H9 (cell line): ENCODE measurements around the gene FBLN2. TPM values are rescaled to one million over a fixed set of nuclear protein-coding genes. Genes with fewer than 3 reads are reported as not detected.

Experiments used
- DNase-seq: peaks from one replicate; pipeline ENCODE4 v3.0.0-alpha.2; 2017
- H2AFZ ChIP-seq: one replicate; pipeline ENCODE4 v1.6.1; 2013; ENCODE audit warnings: mild to moderate bottlenecking, low read length, control low read depth, moderate library complexity
- H2AK5ac ChIP-seq: 2 replicates; pipeline ENCODE4 v1.6.1; 2013; ENCODE audit warnings: low read length, control low read depth, mixed read lengths; ENCODE audit not compliant: insufficient read length
- H2BK120ac ChIP-seq: one replicate; pipeline ENCODE4 v1.6.1; 2013; ENCODE audit warnings: low read depth, mild to moderate bottlenecking, low read length, control low read depth, inconsistent platforms; ENCODE audit not compliant: poor library complexity, severe bottlenecking
- H2BK12ac ChIP-seq: 2 replicates; pipeline ENCODE4 v1.6.1; 2013; ENCODE audit warnings: low read length, control low read depth, mixed read lengths, low read depth; ENCODE audit not compliant: insufficient read length
- H2BK15ac ChIP-seq: 2 replicates; pipeline ENCODE4 v1.6.1; 2013; ENCODE audit warnings: low read depth, low read length, control low read depth
- H2BK20ac ChIP-seq: one replicate; pipeline ENCODE4 v1.6.1; 2013; ENCODE audit warnings: low read depth, mild to moderate bottlenecking, low read length, control low read depth, inconsistent platforms; ENCODE audit not compliant: poor library complexity, severe bottlenecking
- H2BK5ac ChIP-seq: 2 replicates; pipeline ENCODE4 v1.6.1; 2013; ENCODE audit warnings: low read length, control low read depth, mixed read lengths; ENCODE audit not compliant: insufficient read length
- H3K14ac ChIP-seq: 2 replicates; pipeline ENCODE4 v1.6.1; 2013; ENCODE audit warnings: low read length, control low read depth; ENCODE audit not compliant: insufficient read depth
- H3K18ac ChIP-seq: 2 replicates; pipeline ENCODE4 v1.6.1; 2013; ENCODE audit warnings: low read depth, mild to moderate bottlenecking, mixed read lengths, low read length, control low read depth; ENCODE audit not compliant: insufficient read length
- H3K23ac ChIP-seq: 2 replicates; pipeline ENCODE4 v1.6.1; 2013; ENCODE audit warnings: low read length, control low read depth, mixed read lengths, low read depth; ENCODE audit not compliant: insufficient read length
- H3K23me2 ChIP-seq: 2 replicates; pipeline ENCODE4 v1.6.1; 2013; ENCODE audit warnings: low read depth, mild to moderate bottlenecking, mixed read lengths, low read length, control low read depth; ENCODE audit not compliant: insufficient read length, poor library complexity, severe bottlenecking
- H3K27ac ChIP-seq: 2 replicates; pipeline ENCODE4 v1.5.1; 2013; ENCODE audit warnings: low read length, control low read depth, mixed read lengths, low read depth; ENCODE audit not compliant: insufficient read length
- H3K27me3 ChIP-seq: 2 replicates; pipeline ENCODE4 v1.6.1; 2013; ENCODE audit warnings: low read length, control low read depth, inconsistent platforms; ENCODE audit not compliant: insufficient read depth
- H3K4ac ChIP-seq: 2 replicates; pipeline ENCODE4 v1.6.1; 2013; ENCODE audit warnings: low read depth, mild to moderate bottlenecking, control low read depth, inconsistent platforms, low read length, moderate library complexity
- H3K4me1 ChIP-seq: 2 replicates; pipeline ENCODE4 v1.6.1; 2013; ENCODE audit warnings: low read length, control low read depth, inconsistent platforms; ENCODE audit not compliant: insufficient read depth
- H3K4me2 ChIP-seq: 2 replicates; pipeline ENCODE4 v1.6.1; 2013; ENCODE audit warnings: low read length, control low read depth, mixed read lengths; ENCODE audit not compliant: insufficient read length, insufficient read depth
- H3K56ac ChIP-seq: 2 replicates; pipeline ENCODE4 v1.6.1; 2013; ENCODE audit warnings: low read depth, mild to moderate bottlenecking, mixed read lengths, low read length, control low read depth; ENCODE audit not compliant: insufficient read length
- H3K79me1 ChIP-seq: 2 replicates; pipeline ENCODE4 v1.6.1; 2013; ENCODE audit warnings: low read depth, mild to moderate bottlenecking, moderate library complexity, low read length, control low read depth, inconsistent platforms; ENCODE audit not compliant: insufficient read depth, poor library complexity, severe bottlenecking
- H3K79me2 ChIP-seq: 2 replicates; pipeline ENCODE4 v1.6.1; 2013; ENCODE audit warnings: low read length, control low read depth, inconsistent platforms; ENCODE audit not compliant: insufficient read depth
- H3K9ac ChIP-seq: 2 replicates; pipeline ENCODE4 v1.6.1; 2013; ENCODE audit warnings: low read length, control low read depth, mixed read lengths; ENCODE audit not compliant: insufficient read length; ENCODE audit errors: extremely low read depth
- H3K9me3 ChIP-seq: one replicate; pipeline ENCODE4 v1.6.1; 2013; ENCODE audit warnings: low read depth, low read length, inconsistent platforms; ENCODE audit not compliant: control insufficient read depth
- H3T11ph ChIP-seq: one replicate; pipeline ENCODE4 v1.6.1; 2013; ENCODE audit warnings: mild to moderate bottlenecking, low read length, control low read depth, inconsistent platforms
- H4K20me1 ChIP-seq: one replicate; pipeline ENCODE4 v1.6.1; 2013; ENCODE audit not compliant: control insufficient read depth, insufficient read length, insufficient read depth
- H4K5ac ChIP-seq: 2 replicates; pipeline ENCODE4 v1.6.1; 2013; ENCODE audit warnings: low read depth, mild to moderate bottlenecking, mixed read lengths, low read length, control low read depth; ENCODE audit not compliant: insufficient read length
- H4K8ac ChIP-seq: replicated peaks from 2 replicates; pipeline ENCODE4 v1.6.1; 2013; ENCODE audit warnings: low read length, control low read depth, mixed read lengths, low read depth; ENCODE audit not compliant: insufficient read length
- H4K91ac ChIP-seq: 2 replicates; pipeline ENCODE4 v1.6.1; 2013; ENCODE audit warnings: low read depth, mild to moderate bottlenecking, moderate library complexity, mixed read lengths, low read length, control low read depth; ENCODE audit not compliant: insufficient read length
- H3K27ac Mint-ChIP-seq, 3 experiments: 2 replicates in 2 of 3; 3 replicates in 1 of 3; pipeline ENCODE4 v1.8.0; 2020 to 2021; ENCODE audit warnings: mixed read lengths in 3 of 3, mild to moderate bottlenecking in 1 of 3, moderate library complexity in 1 of 3
- H3K27me3 Mint-ChIP-seq: 2 replicates; pipeline ENCODE4 v1.8.0; 2021; ENCODE audit warnings: low read depth, mild to moderate bottlenecking, moderate library complexity, mixed read lengths
- H3K36me3 Mint-ChIP-seq, 3 experiments: 2 replicates in 2 of 3; 3 replicates in 1 of 3; pipeline ENCODE4 v1.8.0; 2020 to 2021; ENCODE audit warnings: low read depth in 3 of 3, mixed read lengths in 3 of 3; ENCODE audit not compliant: insufficient read depth in 1 of 3
- H3K4me1 Mint-ChIP-seq, 2 experiments: 2 replicates each; pipeline ENCODE4 v1.8.0; 2020; ENCODE audit warnings: mixed read lengths in 2 of 2
- H3K4me3 Mint-ChIP-seq, 2 experiments: 2 replicates in 1 of 2; 3 replicates in 1 of 2; pipeline ENCODE4 v1.8.0; 2020 to 2021; ENCODE audit warnings: mild to moderate bottlenecking in 2 of 2, mixed read lengths in 2 of 2, moderate library complexity in 1 of 2
- H3K9me3 Mint-ChIP-seq, 2 experiments: 2 replicates in 1 of 2; 3 replicates in 1 of 2; pipeline ENCODE4 v1.8.0; 2020; ENCODE audit warnings: mild to moderate bottlenecking in 2 of 2, mixed read lengths in 2 of 2, moderate library complexity in 1 of 2
- CTCF ChIP-seq: fragments of 200-600 bp; sonication (generic); conservative IDR thresholded peaks from 3 replicates; pipeline ENCODE4 v1.8.0; 2021; ENCODE audit warnings: antibody characterized with exemption, mild to moderate bottlenecking
- WGBS: extraction: QIAGEN DNeasy Blood & Tissue Kit; methylation state at CpG from one replicate; pipeline ENCODE4 v1.1.7; 2013; ENCODE audit warnings: missing lambda C conversion rate, low lambda C conversion rate, mixed read lengths; ENCODE audit not compliant: insufficient read length; ENCODE audit errors: extremely low coverage; 5-methylcytosine and 5-hydroxymethylcytosine counted together
- total RNA-seq: library from RNA; stranded (reverse); gene quantifications from 2 replicates; pipeline ENCODE4 v1.2.1, GENCODE V29; 2021

Gene FBLN2
- total RNA-seq, 1 experiment from 2014 or later = 11.8 TPM

- Histone ChIP-seq H2BK12ac (no peak overlapping the region), H3K79me2 (no peaks in the 10 kb centered on the region), H3K56ac (no peak overlapping the region), H3K9me3 (no peaks in the 10 kb centered on the region), H3K23me2 (no peaks in the 10 kb centered on the region), H2AFZ (no peak overlapping the region), H4K20me1 (no peaks in the 10 kb centered on the region), H2AK5ac (no peak overlapping the region), H3K27ac (no peak overlapping the region), H3K4me2 (no peak overlapping the region), H3K27me3 (no peaks in the 10 kb centered on the region; the same call in 1 of the 2 replicates), H3K79me1 (no peaks in the 10 kb centered on the region), H4K8ac (no peak overlapping the region), H3K4ac (no peak overlapping the region), H3K18ac (no peak overlapping the region), H2BK5ac (no peak overlapping the region), H2BK120ac (no peak overlapping the region), H4K5ac (no peak overlapping the region), H4K91ac (no peak overlapping the region), H3T11ph (no peak overlapping the region), H3K23ac (no peak overlapping the region), H3K9ac (no peak overlapping the region), H3K4me1 (no peaks in the 10 kb centered on the region), H2BK15ac (no peak overlapping the region), H2BK20ac (no peak overlapping the region), H3K14ac (no peak overlapping the region)
- Mint-ChIP-seq H3K4me1 (peaks cover 24 to 38% of the 10 kb centered on the region in 2 experiments), H3K27ac (no peak overlapping the region; a peak in 1 of 7 replicates), H3K27me3 (peaks cover 31% of the 10 kb centered on the region), H3K36me3 (no peaks in the 10 kb centered on the region), H3K4me3 (no peak overlapping the region), H3K9me3 (no peaks in the 10 kb centered on the region)
- WGBS = no CpG with 5 or more reads among the region's 28 CpGs
- no peak for TF ChIP-seq CTCF
- no peak for DNase-seq
Measured at GRCh38 chr3:13552857-13553652, 4.1 kb downstream of the FBLN2 start.
